Limb (tissue), 2 donors: Measurements from ENCODE around the gene ACOD1.
"Not testable (repeated sequence)": the region's sequence is repeated elsewhere in the genome, so short reads cannot be mapped to it uniquely, and the experiment has no call there.

Experiments
- DNase-seq, 2 donors: peaks; one replicate each; pipeline ENCODE4 v3.0.0-alpha.2; 2016; ENCODE audit errors: extremely low spot score in 2 of 2

Gene ACOD1

DNA sequence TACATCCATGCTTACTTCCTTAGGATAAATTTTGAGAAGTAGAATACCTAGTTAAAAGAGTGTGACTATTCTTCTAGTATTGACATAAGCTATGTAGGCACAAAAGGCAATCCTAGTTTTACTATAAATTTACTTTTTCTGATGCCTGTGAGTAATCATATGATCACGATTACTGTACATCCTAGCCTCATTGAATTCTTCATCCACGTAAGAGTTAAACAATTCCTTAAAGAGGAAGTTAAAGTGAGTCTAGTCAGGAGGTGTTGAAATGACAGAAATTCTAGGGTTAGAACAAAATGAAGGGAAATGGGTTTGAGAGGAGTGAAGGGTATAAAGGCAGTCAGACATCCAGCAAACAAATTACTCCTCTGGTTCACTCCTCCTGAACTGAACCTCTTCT is at the start of gene ACOD1:
ACOD1 (plus strand) TSS at position 363 of the 400 bp plus-strand sequence. CDS start 48 bp downstream, outside the sequence.
- DNase-seq = no peak

- not testable (repeated sequence) for DNase-seq
Measured at GRCh38 chr13:76899066-76899465, 49.2 kb upstream of the ACOD1 start.

DNA sequence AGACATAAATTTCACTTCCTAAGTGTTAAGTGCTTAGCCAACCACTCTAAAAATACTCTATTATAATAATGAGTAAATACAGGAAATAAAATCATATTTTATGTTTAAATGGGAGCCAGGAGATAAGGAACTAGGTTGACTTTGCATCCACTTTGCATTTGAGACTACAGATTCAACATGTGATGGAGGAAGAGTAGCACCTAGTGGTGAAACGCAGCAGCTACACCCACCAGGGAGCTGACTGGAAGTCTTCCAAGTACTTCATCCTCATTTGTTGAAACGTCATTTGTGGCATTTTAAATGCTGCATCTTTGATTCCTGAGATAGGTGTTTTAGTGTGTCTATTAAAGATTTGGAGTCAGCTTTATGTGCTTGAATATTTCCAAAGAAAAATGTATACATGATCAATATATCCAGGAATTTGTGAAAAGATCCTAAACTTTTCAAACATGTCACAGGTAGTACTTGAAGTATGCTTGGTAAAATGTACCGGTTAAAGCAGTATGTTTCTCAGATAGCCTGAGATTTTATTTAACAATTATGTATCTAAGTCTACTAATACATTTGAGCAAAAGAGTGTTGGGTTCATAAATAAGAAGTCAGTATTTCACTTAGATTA is 44.7 kb upstream of the ACOD1 start:
- DNase-seq = peak; percentile 77 to 84

DNA sequence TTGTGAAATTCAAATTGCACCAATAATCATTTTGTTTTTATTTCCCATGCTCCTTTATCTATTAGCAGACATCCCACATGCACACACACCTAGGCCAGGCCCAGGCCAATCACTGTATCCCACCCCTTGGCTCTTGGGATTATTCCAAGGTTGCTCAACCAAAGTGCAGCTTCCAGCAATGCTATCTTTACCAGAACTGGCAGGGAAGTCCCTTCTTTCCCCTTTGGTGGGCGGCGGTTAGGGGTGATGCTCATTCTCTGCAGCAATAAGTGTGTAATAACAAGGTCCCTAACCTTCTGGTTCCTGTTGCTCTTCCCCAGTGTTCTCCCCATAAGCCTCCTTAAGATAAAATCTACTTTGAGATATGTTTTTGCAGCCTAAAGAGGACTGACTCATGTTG is 43.8 kb upstream of the ACOD1 start:
- no peak for DNase-seq

DNA sequence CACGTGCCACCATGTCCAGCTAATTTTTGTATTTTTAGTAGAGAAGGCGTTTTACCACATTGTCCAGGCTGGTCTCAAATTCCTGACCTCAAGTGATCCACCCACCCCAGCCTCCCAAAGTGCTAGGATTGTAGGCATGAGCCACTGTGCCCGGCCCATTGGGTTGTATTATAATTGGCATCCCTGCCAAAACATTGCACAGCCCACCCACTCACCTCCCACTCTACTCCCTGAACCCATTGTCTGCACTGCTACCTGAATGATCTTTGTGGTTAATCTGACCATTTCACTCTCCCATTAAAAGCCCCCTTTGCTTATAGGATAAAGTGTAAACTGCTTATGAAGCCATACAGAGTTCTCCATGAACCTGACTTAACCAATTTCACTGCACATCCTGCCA is 35.8 kb upstream of the ACOD1 start:
- no peak for DNase-seq

DNA sequence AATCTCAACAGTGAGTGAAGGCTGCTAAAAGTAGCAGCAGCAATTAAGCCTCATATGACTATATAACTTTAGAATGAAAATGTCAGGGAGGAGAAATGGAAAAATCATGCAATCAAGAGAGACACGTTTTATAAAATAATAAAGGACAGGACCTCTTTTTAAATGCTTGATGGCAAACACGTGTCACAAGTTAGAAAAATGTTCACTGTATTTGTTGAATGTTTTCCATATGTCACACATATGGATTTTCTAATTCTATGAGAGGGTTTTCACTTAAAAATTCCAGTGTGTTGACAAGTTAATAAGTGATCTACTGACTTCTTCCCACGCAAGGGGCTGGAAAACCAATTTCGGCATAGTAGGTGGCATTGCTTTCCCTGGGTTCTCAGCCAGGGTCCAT is 34.4 kb upstream of the ACOD1 start:
- DNase-seq = no peak

- DNase-seq = no peak
Measured at GRCh38 chr13:76917095-76917494, 31.2 kb upstream of the ACOD1 start.

GRCh38 chr13:76917755-76918481 is 30.4 kb upstream of the ACOD1 start:
- DNase-seq = not testable (repeated sequence)

GRCh38 chr13:76921516-76921915 is 26.8 kb upstream of the ACOD1 start:
- DNase-seq = no peak

- DNase-seq = no peak
Measured at GRCh38 chr13:76925115-76925514, 23.2 kb upstream of the ACOD1 start.

- DNase-seq = no peak
Measured at GRCh38 chr13:76927955-76928354, 20.4 kb upstream of the ACOD1 start.

DNA sequence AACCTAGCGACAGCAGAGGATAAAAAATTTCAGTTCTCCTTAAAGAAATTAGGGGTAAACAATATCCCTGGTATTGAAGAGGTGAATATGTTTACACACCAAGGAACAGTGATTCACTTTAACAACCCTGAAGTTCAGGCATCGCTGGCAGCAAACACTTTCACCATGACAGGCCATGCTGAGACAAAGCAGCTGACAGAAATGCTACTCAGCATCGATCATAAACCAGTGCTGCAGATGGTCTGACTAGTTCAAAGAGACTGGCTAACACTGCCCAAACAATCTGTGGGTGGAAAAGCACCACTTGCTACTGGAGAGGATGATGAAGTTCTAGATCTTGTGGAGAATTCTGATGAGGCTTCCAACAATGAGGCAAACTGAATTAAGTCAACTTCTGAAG is 19.9 kb upstream of the ACOD1 start:
- no peak for DNase-seq

GRCh38 chr13:76929320-76929719 is 19.0 kb upstream of the ACOD1 start:
- no peak for DNase-seq

DNA sequence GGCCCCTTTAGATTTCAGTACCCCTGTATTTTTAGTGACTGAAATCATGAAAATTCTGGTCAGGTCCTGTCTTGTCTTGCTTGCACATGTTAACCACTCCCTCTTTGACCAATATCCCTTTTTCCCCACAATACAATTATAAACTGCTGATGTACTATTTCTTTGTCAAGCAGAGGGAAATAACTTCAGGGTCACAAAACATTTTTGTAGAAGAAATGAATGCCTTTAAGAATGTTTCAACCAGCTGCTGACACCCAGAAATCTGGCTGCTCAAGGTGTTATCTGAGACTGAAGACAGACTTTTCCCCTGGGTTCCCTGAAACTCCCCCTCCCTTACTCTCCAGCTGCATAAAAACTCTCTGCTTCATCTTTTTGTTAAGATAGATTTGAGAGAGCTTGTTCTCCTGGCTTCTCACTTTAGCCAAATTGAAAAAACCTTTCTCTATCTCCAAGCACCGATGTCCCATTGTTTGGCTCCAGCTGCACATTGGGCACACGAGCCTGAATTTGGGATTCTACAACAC is 18.4 kb upstream of the ACOD1 start:
- no peak for DNase-seq

- DNase-seq = peak in 1 of 2 donors; percentile 48
Measured at GRCh38 chr13:76932076-76932475, 16.2 kb upstream of the ACOD1 start.

DNA sequence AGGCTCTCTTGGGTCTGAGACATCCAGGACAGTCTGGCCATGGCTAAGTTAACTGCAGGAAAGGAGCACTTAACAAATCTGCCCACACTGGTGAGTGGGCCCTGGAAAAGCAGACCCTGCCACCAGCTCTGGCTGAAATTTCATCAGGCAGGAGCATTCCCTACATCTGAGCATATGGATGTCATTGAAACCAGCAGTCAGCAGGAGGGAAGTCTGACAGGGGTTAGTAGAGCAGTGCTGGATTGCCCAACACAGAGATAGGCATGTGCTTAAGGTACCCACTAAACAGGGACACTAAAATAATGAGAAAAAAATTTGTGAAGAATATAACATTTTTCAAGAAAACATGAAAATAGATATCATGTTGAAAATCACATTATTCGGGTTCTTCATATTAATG is 13.6 kb upstream of the ACOD1 start:
- DNase-seq = no peak

GRCh38 chr13:76936763-76937162 is 11.5 kb upstream of the ACOD1 start:
- no peak for DNase-seq

GRCh38 chr13:76937281-76937820 is 11.0 kb upstream of the ACOD1 start:
- peak in 1 of 2 donors; percentile 73 for DNase-seq

- DNase-seq = no peak
Measured at GRCh38 chr13:76939215-76939614, 9.1 kb upstream of the ACOD1 start.

DNA sequence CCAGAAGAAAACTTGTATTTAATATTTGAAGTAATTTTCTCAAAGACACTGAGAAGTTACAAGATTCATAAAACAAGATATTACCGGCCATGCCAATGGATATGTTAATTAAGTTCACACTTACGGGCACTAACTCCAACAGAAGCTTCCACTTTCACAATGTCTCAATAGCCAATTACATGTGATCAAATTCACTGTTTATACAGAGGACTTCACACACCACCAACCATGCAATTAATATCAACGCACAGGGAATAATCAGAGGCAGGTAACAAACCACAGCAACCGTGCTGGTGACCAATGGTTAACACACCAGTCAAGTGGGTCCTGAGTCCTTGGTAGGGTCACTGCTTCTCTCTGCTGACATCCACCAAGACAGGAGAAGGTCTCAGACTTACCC is 5.9 kb upstream of the ACOD1 start:
- no peak for DNase-seq

- no peak for DNase-seq
Measured at GRCh38 chr13:76943646-76944045, 4.7 kb upstream of the ACOD1 start.

GRCh38 chr13:76944456-76944855 is 3.9 kb upstream of the ACOD1 start:
- DNase-seq = no peak

DNA sequence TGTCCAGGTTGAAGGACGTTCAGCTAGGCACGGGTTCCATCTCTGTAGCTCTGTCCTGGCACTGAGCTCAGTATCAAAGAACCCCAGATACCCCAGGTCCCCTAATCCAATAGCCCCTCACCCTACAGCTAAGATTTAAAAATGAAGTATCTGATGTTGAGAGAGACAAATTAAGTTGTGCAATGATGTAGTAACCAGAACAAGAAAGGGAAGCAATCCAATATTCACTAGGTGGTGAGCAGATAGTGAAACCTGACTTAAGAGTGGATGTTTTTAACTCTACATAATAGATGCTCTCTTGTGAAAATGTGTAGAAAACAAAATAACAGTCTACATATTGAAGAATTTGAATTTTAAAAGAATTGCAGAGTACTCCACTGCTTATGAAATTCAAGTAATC is 1.8 kb downstream of the ACOD1 start:
- DNase-seq = no peak
